Measurements from ENCODE around the gene PATZ1.

GRCh38 chr22:31339148-31339832 lies 6.9 kb downstream of the PATZ1 start:
- TF ChIP-seq CTCF (conservative IDR thresholded peaks at IDR 0.05; ENCODE audit: low read depth, low read length) (no peak), RAD21 (IDR thresholded peaks at IDR 0.05; ENCODE audit: low read length) (no peak), POLR2A (IDR thresholded peaks at IDR 0.05; ENCODE audit: low read depth, low read length) (no peak), RFX5 (IDR thresholded peaks at IDR 0.05; ENCODE audit: low read depth, low read length) (no peak), SMC3 (IDR thresholded peaks at IDR 0.05; ENCODE audit: low read depth, low read length) (no peak), MAZ (IDR thresholded peaks at IDR 0.05; ENCODE audit: borderline replicate concordance, low read depth, low read length) (no peak), FOS (IDR thresholded peaks at IDR 0.05; ENCODE audit: low read depth, low read length) (no peak), USF2 (IDR thresholded peaks at IDR 0.05; ENCODE audit: low read depth, low read length) (no peak), ELK1 (IDR thresholded peaks at IDR 0.05; ENCODE audit: borderline replicate concordance, low read depth, low read length) (no peak), BHLHE40 (IDR thresholded peaks at IDR 0.05; ENCODE audit: low read depth, low read length) (no peak), RCOR1 (IDR thresholded peaks at IDR 0.05; ENCODE audit: insufficient replicate concordance, low read length) (no peak), MAFK (IDR thresholded peaks at IDR 0.05; ENCODE audit: low read depth, low read length) (no peak), CEBPB (IDR thresholded peaks at IDR 0.05; ENCODE audit: low read depth, low read length) (no peak), CHD1 (IDR thresholded peaks at IDR 0.05; ENCODE audit: low read depth, low read length) (no peak)

Measured in IMR-90 (cell line).